Medulla oblongata (tissue), 1 donor: ENCODE data around the gene SOX21.
"Not testable (repeated sequence)": the region's sequence is repeated elsewhere in the genome, so short reads cannot be mapped to it uniquely, and the experiment has no call there.

Source experiments
- DNase-seq: peaks from one replicate; pipeline ENCODE4 v3.0.0-alpha.2; 2015; ENCODE audit errors: extremely low spot score

The SOX21 gene

GRCh38 chr13:94712287-94712811, at the start of gene SOX21:
SOX21 (minus strand) TSS chr13:94712545; CDS start chr13:94712049, 496 bp downstream.
- DNase-seq = peak; percentile 58

DNA sequence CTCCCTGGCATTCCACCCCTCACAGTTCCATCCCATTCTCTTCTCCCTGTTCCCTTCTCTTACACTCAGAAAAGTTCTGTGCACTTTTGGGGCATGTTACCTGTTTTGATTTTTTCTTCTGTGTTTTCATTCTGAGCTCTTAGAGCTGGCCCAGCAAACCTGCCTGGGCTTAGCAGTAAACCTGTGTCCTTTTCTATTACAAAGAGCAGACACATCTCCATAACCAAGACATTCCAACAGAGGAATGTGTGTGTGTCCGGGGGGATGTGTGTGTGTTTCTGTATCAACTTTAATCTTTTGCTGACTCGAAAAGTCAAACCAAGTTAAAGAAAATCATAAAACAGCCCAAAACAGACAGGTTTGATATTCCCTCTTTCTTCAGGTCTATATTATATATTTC, 49.1 kb upstream of the SOX21 start:
- no peak for DNase-seq

GRCh38 chr13:94759120-94759728, 46.9 kb upstream of the SOX21 start:
- no peak for DNase-seq

DNA sequence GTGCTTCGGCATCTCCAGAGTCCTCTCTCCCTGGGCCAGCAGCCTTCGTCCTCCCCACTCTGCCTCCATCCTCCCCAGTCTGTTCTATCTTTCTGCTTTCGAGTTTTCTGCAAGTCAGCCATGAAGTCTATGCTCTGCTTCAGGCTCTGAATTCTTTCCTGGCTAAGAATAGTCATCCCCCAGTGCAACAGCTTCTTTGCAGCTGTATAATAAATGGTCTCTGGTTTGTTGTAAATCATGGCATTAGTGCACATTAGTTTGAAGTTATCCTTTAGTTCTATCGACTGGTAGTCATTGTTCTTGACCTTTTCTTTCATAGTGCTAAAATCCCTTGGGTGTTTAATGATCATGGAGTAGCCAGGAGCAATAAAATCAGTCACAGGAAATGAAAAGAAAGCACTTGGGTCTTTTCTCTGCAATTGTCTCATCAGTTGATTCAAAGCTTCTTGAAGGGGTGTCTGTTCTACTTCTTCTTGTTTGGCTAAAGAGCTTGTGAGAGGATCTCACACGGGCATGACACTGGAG, 46.2 kb upstream of the SOX21 start:
- DNase-seq = no peak

- no peak for DNase-seq
These were observed 41.0 kb upstream of the SOX21 start for GRCh38 chr13:94753327-94753726.

GRCh38 chr13:94749162-94749561, 36.8 kb upstream of the SOX21 start:
- DNase-seq = no peak

DNA sequence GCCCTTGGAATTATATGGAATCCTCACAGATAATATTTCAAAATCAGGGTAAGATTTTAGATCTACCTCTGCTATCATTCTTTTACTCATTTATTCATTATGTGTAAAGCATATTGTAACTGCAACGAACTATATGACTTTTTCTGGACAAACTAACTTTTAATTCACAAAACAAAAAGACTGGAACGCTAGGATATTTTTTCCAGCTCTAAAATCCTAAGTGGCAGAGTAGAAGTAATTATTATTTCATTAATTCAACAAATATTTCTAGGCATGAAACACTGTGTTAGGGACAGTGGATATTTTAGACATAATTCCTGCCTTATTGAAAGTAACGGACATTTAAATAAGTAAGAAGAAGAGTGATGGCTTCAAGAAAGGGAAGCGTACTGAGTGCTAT, 26.9 kb upstream of the SOX21 start:
- no peak for DNase-seq

DNA sequence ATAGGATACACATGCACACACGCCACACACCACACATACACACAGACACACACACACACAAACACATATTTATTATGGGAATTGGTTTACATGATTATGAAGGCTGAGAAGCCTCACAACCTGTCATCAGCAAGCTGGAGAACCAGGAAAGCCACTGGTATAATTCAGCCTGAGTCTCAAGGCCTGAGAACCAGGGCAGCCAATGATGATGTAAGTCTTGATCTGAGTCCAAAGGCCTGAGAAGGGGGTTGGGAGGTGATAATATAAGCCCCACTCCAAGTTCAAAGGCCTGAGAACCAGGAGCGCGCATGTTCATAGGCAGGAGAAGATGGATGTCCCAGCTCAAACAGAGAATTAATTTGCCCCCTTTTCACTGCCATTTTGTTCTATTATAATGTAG, 18.7 kb upstream of the SOX21 start:
- DNase-seq = no peak

DNA sequence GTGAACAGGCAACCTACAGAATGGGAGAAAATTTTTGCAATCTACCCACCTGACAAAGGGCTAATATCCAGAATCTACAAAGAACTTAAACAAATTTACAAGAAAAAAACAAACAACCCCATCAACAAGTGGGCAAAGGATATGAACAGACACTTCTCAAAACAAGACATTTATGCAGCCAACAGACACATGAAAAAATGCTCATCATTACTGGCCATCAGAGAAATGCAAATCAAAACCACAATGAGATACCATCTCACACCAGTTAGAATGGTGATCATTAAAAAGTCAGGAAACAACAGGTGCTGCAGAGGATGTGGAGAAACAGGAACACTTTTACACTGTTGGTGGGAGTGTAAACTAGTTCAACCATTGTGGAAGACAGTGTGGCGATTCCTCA, 17.6 kb upstream of the SOX21 start:
- DNase-seq = not testable (repeated sequence)

GRCh38 chr13:94726425-94726824, 14.1 kb upstream of the SOX21 start:
- DNase-seq = no peak

DNA sequence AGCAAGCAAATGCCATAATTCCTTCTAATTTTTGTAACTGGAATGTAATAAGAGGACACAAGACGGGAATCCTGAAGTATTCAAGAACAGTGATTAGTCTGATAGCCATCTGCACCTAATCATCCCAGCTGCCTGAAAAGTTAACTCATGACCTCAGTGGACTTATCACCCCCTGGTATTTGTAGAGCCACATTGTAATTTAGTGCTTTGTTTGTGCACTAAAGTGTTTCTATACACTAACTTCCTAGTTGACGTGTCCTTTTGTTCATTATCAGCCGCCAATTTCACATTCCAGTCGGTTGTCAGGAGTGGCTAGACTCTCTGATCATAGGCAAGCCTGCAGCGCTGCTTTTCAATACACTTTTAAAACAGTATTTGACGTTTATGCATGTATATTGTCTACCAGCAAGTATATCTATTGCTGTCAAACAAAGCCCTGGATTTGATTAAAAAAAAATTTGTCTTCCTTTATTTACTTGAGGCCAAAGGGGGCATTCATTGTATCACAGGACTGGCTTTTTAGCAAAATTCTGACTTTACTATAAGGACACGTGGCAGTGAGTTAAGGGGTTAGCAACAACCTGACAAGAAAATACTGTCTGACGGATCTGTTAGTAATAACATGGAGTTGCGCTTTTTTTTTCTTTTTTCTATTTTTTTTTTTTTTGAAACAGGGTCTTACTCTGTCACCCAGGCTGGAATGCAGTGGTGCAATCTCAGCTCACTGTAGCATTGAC, 10.4 kb upstream of the SOX21 start:
- DNase-seq = no peak

GRCh38 chr13:94718697-94719096, 6.4 kb upstream of the SOX21 start:
- DNase-seq = not testable (repeated sequence)

DNA sequence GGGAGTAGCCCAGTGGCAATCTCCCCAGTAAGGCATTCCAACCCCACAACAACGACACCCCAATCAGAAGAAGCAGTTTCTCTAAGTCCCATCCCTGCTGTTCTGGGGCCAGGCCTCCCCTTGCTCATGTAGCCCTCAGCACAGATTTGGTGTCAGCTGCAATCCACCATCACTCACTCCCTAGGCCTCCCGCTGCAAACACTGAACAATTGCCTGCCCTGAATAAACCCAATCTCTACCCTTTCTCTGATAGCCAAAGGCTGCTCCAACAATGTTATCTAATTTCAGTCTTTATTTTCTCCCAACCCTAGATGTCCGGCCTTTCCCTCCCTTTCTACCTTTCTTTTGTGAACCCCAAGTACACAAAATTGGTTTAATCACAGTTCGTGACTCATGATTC, 5.6 kb upstream of the SOX21 start:
- no peak for DNase-seq

DNA sequence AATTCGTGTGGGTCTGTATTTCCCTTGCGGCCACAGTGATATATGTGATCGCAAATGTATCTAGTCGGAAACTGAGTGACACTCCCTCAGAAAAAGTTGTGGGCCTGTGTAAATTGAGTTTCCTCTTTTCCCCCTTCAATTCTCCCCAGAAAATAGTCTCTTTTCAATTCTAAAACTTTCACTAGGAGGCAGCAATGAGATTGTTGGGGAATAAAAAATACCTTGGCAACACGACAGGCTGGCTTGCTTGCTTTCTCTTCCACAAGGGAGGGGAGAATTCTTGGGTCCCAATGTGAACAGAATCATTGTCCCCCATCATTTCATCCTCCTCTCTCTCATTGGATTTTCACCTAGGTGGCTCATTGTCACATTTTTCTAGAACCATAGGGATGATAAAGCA, 3.7 kb upstream of the SOX21 start:
- DNase-seq = peak; percentile 64

- DNase-seq = no peak
These were observed 1.3 kb upstream of the SOX21 start for GRCh38 chr13:94713561-94714182.

DNA sequence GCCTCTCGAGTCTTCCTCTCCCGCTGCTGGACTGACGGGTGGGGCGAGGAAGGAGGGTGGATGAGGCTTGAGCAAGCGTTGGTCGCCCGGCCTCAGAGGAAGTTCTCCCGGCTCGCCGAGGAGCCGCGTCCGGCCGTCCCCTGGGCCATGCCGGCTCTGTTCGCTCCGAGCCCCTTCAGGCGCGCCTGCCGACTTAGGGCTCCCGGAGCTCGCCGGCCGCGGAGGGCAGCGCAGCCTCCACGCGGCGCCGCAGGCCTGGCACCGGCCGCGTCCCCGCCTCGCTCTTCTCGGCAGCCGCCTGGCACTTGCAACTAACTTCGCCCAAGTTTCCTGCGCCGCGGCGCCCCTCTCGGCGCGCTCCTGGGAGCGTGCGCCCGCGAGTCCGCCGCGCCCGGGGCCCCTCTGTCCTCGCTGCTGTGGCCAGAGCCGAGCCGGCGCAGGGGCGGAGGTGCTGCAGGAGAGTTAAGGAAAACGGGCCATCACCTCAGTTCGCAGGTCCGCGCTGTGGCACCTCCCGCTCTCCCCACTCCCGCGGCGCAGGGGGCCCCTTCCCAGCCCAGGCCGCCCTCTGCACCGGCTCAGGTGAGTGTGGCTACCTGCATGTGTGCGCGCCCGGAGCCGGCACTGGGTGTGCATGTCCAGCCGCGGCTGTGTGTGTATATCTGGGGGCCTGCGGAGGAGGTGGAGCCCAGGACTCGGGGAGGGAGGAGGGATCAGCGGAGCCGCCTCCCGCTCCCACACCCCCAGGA, 641 bp upstream of the SOX21 start:
- peak; percentile 54 for DNase-seq

GRCh38 chr13:94711561-94712286, 621 bp downstream of the SOX21 start:
- no peak for DNase-seq

DNA sequence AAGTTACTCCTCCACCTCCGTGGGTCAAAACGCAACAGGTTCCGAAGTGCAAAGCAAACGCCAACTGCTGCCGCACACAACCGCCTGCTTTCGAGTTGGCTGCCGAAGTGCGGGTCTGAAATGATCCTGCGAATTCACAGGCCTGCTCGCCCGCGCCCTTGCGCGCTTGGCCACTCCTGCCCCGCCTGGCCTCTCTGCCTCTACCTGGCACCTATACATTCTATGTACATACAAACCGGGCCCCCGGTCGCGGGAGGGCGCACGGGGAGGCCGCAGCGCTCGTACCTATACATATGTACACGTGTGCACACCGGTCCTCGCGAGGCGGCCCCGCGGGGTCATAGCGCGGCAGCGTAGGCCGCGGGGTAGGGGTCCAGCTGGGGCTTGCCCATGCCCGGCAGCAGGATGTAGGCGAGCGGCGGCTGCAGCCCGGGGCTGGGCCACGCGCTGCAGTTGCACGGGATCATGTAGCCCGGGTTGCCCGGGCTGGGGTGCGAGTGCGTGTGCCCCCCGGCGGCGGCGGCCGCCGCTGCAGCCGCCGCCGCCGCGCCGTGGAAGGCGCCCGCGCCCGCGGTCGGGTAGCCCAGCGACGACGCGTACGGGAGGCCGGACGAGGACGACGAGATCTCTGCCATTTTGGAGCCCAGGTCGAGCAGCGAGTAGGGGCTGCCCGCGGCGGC, 1.3 kb downstream of the SOX21 start:
- no peak for DNase-seq

- DNase-seq = peak; percentile 54
These were observed 2.1 kb downstream of the SOX21 start for GRCh38 chr13:94710065-94710781.
